GM18873 (cell line): ENCODE results near the gene FARSB.
"Not testable (repeated sequence)": the region's sequence is repeated elsewhere in the genome, so short reads cannot be mapped to it uniquely, and the experiment has no call there.

Source experiments
- ATAC-seq: cut with Tn5 transposase; IDR thresholded peaks from one replicate; pipeline ENCODE4 v1.9.1; 2021; ENCODE audit warnings: mild to moderate bottlenecking, moderate library complexity, moderate number of reproducible peaks; ENCODE audit not compliant: unreplicated experiment, low FRiP score

The FARSB gene

GRCh38 chr2:222609381-222609780 lies 46.5 kb downstream of the FARSB start:
- ATAC-seq, result no peak

- no peak for ATAC-seq
These were observed 47.8 kb downstream of the FARSB start for GRCh38 chr2:222608081-222608480.

GRCh38 chr2:222606306-222606705 lies 49.6 kb downstream of the FARSB start:
- ATAC-seq, result no peak

- ATAC-seq, result no peak
These were observed 51.0 kb downstream of the FARSB start for GRCh38 chr2:222604749-222605515.

GRCh38 chr2:222603501-222603900 lies 52.4 kb downstream of the FARSB start:
- no peak for ATAC-seq

GRCh38 chr2:222598611-222599010 lies 57.3 kb downstream of the FARSB start:
- ATAC-seq, result no peak

GRCh38 chr2:222595581-222595980 lies 60.3 kb downstream of the FARSB start:
- ATAC-seq, result no peak

- ATAC-seq, result no peak
These were observed 61.2 kb downstream of the FARSB start for GRCh38 chr2:222594679-222595078.

- no peak for ATAC-seq
These were observed 63.7 kb downstream of the FARSB start for GRCh38 chr2:222592176-222592575.

- no peak for ATAC-seq
These were observed 64.2 kb downstream of the FARSB start for GRCh38 chr2:222591661-222592060.

- not testable (repeated sequence) for ATAC-seq
These were observed 71.3 kb downstream of the FARSB start for GRCh38 chr2:222584589-222584988.

GRCh38 chr2:222582928-222583327 lies 73.0 kb downstream of the FARSB start:
- no peak for ATAC-seq

GRCh38 chr2:222577341-222577740 lies 78.6 kb downstream of the FARSB start:
- ATAC-seq, result no peak

GRCh38 chr2:222576171-222577081 lies 79.5 kb downstream of the FARSB start:
- ATAC-seq, result no peak

- ATAC-seq, result no peak
These were observed 80.3 kb downstream of the FARSB start for GRCh38 chr2:222575618-222576017.

- no peak for ATAC-seq
These were observed 83.1 kb downstream of the FARSB start for GRCh38 chr2:222572751-222573174.

GRCh38 chr2:222572264-222572721 lies 83.6 kb downstream of the FARSB start:
- ATAC-seq, result no peak

GRCh38 chr2:222569826-222570225 lies 86.1 kb downstream of the FARSB start:
- no peak for ATAC-seq

GRCh38 chr2:222568865-222569264 lies 87.0 kb downstream of the FARSB start:
- ATAC-seq, result no peak

GRCh38 chr2:222566229-222566628 lies 89.7 kb downstream of the FARSB start:
- no peak for ATAC-seq

GRCh38 chr2:222563936-222564335 lies 92.0 kb downstream of the FARSB start:
- ATAC-seq, result no peak
